SK-N-SH treated with all-trans-retinoic acid at 6 μM for 48 hours (cell line): Measurements from ENCODE around the gene NOSIP.

ENCODE experiments used
- BACH2 ChIP-seq: fragments of 250-450 bp; sonication (Bioruptor Pico); IDR thresholded peaks from 2 replicates; pipeline ENCODE4 v1.9.0; 2021; ENCODE audit warnings: mild to moderate bottlenecking, borderline replicate concordance
- CREB5 ChIP-seq: fragments of 250-450 bp; sonication (Bioruptor Pico); IDR thresholded peaks from 2 replicates; pipeline ENCODE4 v1.5.1; 2020; ENCODE audit warnings: low read depth, mild to moderate bottlenecking, moderate library complexity
- ESRRG ChIP-seq: fragments of 250-450 bp; sonication (Bioruptor Pico); IDR thresholded peaks from 2 replicates; pipeline ENCODE4 v1.6.1; 2021; ENCODE audit warnings: mild to moderate bottlenecking
- GLIS3 ChIP-seq: fragments of 250-450 bp; sonication (Bioruptor Pico); IDR thresholded peaks from 2 replicates; pipeline ENCODE4 v1.5.0; 2020; ENCODE audit warnings: mild to moderate bottlenecking, moderate library complexity
- POU6F1 ChIP-seq: fragments of 250-450 bp; sonication (Bioruptor Pico); IDR thresholded peaks from 2 replicates; pipeline ENCODE4 v1.8.0; 2021; ENCODE audit warnings: low read depth, mild to moderate bottlenecking, moderate library complexity, borderline replicate concordance
- RARB ChIP-seq: fragments of 250-450 bp; sonication (Bioruptor Pico); IDR thresholded peaks from 2 replicates; pipeline ENCODE4 v1.8.0; 2021; ENCODE audit warnings: mild to moderate bottlenecking, moderate library complexity
- ZFP3 ChIP-seq: fragments of 250-450 bp; sonication (Bioruptor Pico); IDR thresholded peaks from 2 replicates; pipeline ENCODE4 v1.5.0; 2020; ENCODE audit warnings: mild to moderate bottlenecking, moderate library complexity

- TF ChIP-seq BACH2 = no peak
- no peak for TF ChIP-seq ZFP3 (CRISPR knock-in tag)
- TF ChIP-seq POU6F1 (CRISPR knock-in tag) = no peak
- no peak for TF ChIP-seq RARB (CRISPR knock-in tag)
- no peak for TF ChIP-seq ESRRG (CRISPR knock-in tag)
- no peak for TF ChIP-seq GLIS3
- no peak for TF ChIP-seq CREB5 (CRISPR knock-in tag)
These were observed 62.3 kb downstream of the NOSIP start for GRCh38 chr19:49518033-49518432.
